DOHH2 (cell line): ENCODE results near the gene PRRC2B.

Experiments used
- H3F3A ChIP-seq: fragments of 200-600 bp; sonication (generic), shearing (Covaris generic); 2 replicates; pipeline ENCODE4 v1.6.0; 2016; ENCODE audit warnings: antibody characterized with exemption, mild to moderate bottlenecking; ENCODE audit not compliant: control insufficient read depth, insufficient read depth
- H3K27ac ChIP-seq: fragments of 200-600 bp; sonication (generic); 2 replicates; pipeline ENCODE4 v1.5.1; 2014; ENCODE audit warnings: low read depth, mild to moderate bottlenecking, low read length, moderate library complexity
- H3K27me3 ChIP-seq: fragments of 200-600 bp; sonication (generic); 2 replicates; pipeline ENCODE4 v1.6.1; 2014; ENCODE audit warnings: mild to moderate bottlenecking, low read length, mixed read lengths; ENCODE audit not compliant: control insufficient read depth
- H3K36me3 ChIP-seq: fragments of 200-600 bp; sonication (generic); 2 replicates; pipeline ENCODE4 v1.6.1; 2014; ENCODE audit warnings: mild to moderate bottlenecking, low read length, moderate library complexity, mixed read lengths; ENCODE audit not compliant: control insufficient read depth
- H3K4me1 ChIP-seq: fragments of 200-600 bp; sonication (generic); 2 replicates; pipeline ENCODE4 v1.6.1; 2014; ENCODE audit warnings: mild to moderate bottlenecking, low read length, mixed read lengths; ENCODE audit not compliant: control insufficient read depth
- H3K4me2 ChIP-seq: fragments of 200-600 bp; sonication (generic); 2 replicates; pipeline ENCODE4 v1.6.0; 2014; ENCODE audit warnings: mild to moderate bottlenecking, low read length, moderate library complexity
- H3K4me3 ChIP-seq: fragments of 200-600 bp; sonication (generic); 2 replicates; pipeline ENCODE4 v1.5.1; 2014; ENCODE audit warnings: mild to moderate bottlenecking, low read length, mixed read lengths
- H3K79me2 ChIP-seq: fragments of 200-600 bp; sonication (generic); 2 replicates; pipeline ENCODE4 v1.6.1; 2014; ENCODE audit warnings: mild to moderate bottlenecking, low read length, mixed read lengths; ENCODE audit not compliant: control insufficient read depth
- H3K9me2 ChIP-seq: fragments of 200-600 bp; sonication (generic); replicated peaks from 2 replicates; pipeline ENCODE4 v1.6.1; 2014; ENCODE audit warnings: mild to moderate bottlenecking, low read length, mixed read lengths; ENCODE audit not compliant: control insufficient read depth
- H3K9me3 ChIP-seq: fragments of 200-600 bp; sonication (generic); 2 replicates; pipeline ENCODE4 v1.6.1; 2014; ENCODE audit warnings: antibody characterized with exemption, low read length, mixed read lengths; ENCODE audit not compliant: control insufficient read depth, insufficient read depth
- H4K20me1 ChIP-seq: fragments of 200-600 bp; sonication (generic); 2 replicates; pipeline ENCODE4 v1.6.0; 2014; ENCODE audit warnings: low read depth, mild to moderate bottlenecking, antibody characterized with exemption, low read length, moderate library complexity; ENCODE audit not compliant: control insufficient read depth, insufficient read depth
- EZH2phosphoT487 ChIP-seq: fragments of 200-600 bp; sonication (generic); IDR thresholded peaks from 2 replicates; pipeline ENCODE4 v1.6.1; 2017; ENCODE audit warnings: borderline replicate concordance, mild to moderate bottlenecking, antibody characterized with exemption, low read length, moderate library complexity, mixed read lengths
- TF ChIP-seq, protein P1 (sequence below): fragments of 200-600 bp; sonication (generic); IDR thresholded peaks from one replicate; pipeline ENCODE4 v1.5.1; 2014; ENCODE audit warnings: antibody characterized with exemption, mild to moderate bottlenecking, low read depth, low read length; ENCODE audit not compliant: poor library complexity, severe bottlenecking

The PRRC2B gene

DNA sequence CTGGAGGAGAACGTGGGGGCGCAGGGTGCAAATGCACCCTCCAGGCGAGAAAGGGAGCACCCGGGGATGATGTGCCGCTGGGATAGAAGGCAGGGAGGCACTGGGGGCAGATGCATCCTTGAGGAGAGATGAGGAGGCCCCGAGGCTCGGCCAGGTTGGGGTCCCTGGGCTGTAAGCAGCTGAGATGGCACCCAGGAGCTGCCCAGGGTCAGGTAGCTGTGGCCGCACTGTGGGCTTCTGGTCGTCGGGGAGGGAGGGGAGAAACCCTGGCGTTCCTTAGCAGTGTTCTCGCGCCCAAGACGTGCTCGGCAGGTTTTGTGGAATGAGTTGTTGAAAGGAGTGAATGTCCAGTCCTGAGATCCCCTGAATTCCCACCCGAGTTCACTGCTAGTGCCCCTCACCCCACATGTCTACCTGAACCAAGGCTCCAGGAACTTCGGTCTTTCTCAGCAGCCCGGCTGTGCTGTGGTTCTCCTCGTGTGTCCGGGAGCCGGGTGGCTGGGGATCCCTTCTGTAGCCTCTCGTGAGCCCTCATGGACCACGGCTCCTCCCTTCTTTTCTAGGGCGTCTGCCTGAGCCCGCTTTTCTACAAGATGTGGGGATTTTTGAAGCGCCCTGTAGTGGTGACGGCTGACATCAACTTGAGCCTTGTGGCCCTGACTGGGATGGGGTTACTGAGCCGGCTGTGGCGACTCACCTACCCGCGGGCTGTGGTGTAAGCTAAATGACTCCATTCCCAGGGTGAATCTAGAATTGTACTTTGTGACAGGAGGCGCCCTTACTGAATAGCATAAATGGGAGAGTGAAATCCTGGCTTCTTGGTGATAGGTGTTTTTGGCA lies 110.0 kb downstream of the PRRC2B start:
- Histone ChIP-seq H3K9me3 (no peaks in the 10 kb centered on the region), H4K20me1 (no peaks in the 10 kb centered on the region), H3K4me2 (peak overlapping the region; percentile 88), H3K79me2 (peaks cover 14% of the 10 kb centered on the region), H3K27me3 (no peaks in the 10 kb centered on the region), H3K27ac (no peak overlapping the region), H3F3A (peaks cover 24% of the 10 kb centered on the region), H3K4me1 (peaks cover 21% of the 10 kb centered on the region), H3K9me2 (no peaks in the 10 kb centered on the region), H3K36me3 (peaks cover 25% of the 10 kb centered on the region), H3K4me3 (peak overlapping the region; percentile 93)
- no peak for TF ChIP-seq EZH2phosphoT487
- TF ChIP-seq, protein P1, sequence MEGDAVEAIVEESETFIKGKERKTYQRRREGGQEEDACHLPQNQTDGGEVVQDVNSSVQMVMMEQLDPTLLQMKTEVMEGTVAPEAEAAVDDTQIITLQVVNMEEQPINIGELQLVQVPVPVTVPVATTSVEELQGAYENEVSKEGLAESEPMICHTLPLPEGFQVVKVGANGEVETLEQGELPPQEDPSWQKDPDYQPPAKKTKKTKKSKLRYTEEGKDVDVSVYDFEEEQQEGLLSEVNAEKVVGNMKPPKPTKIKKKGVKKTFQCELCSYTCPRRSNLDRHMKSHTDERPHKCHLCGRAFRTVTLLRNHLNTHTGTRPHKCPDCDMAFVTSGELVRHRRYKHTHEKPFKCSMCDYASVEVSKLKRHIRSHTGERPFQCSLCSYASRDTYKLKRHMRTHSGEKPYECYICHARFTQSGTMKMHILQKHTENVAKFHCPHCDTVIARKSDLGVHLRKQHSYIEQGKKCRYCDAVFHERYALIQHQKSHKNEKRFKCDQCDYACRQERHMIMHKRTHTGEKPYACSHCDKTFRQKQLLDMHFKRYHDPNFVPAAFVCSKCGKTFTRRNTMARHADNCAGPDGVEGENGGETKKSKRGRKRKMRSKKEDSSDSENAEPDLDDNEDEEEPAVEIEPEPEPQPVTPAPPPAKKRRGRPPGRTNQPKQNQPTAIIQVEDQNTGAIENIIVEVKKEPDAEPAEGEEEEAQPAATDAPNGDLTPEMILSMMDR, result no peak

DNA sequence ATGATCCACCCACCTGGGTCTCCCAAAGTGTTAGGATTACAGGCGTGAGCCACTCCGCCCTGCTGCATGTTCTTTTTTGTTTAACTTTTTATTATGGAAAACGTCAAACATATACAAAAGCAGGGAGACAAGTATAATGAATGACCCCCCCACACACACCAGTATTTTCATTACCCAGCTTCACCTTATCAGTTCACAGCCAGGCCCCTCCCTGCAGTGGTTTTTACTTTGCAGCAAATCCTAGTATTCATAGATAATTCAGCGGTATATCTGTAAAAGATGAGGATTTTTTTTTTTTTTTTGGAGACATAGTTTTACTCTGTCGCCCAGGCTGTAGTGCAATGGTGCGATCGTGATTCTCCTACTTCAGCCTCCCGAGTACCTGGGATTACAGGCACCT lies 111.1 kb downstream of the PRRC2B start:
- Histone ChIP-seq H4K20me1 (no peaks in the 10 kb centered on the region), H3K79me2 (peaks cover 14% of the 10 kb centered on the region), H3K4me3 (no peak overlapping the region)

DNA sequence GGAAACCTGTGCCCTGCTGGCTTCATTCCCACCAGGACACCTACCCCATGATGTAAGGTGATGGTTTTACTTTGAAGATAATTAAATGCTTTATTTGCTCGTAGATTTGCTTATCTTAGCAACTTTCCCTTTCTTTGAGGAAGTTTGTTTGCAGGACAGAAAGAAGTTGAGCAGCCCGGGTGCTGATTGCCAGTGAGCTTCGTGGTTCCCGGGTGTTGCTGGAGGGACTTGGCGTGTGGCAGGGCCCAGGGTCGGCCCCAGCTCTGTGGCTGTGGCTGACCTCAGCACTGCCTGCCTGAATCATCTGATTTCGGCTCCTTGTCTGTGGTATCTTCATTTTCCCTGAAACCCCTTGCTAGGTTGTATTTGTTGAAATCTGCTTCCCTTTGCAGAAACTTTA lies 117.5 kb downstream of the PRRC2B start:
- TF ChIP-seq EZH2phosphoT487, result no peak
- TF ChIP-seq, protein P1, result no peak
- Histone ChIP-seq H3K9me3 (peaks cover 17% of the 10 kb centered on the region), H3K27me3 (no peaks in the 10 kb centered on the region), H3K9me2 (no peaks in the 10 kb centered on the region), H3K27ac (no peak overlapping the region), H4K20me1 (no peaks in the 10 kb centered on the region), H3K4me3 (no peak overlapping the region), H3K4me1 (no peaks in the 10 kb centered on the region), H3K4me2 (no peak overlapping the region), H3K36me3 (peaks cover 66% of the 10 kb centered on the region), H3K79me2 (no peaks in the 10 kb centered on the region), H3F3A (peaks cover 16% of the 10 kb centered on the region)

More for the DNA sequence above, 111.1 kb downstream of the PRRC2B start:
- TF ChIP-seq, protein P1, result no peak
- TF ChIP-seq EZH2phosphoT487, result no peak
- Histone ChIP-seq H3K36me3 (peaks cover 19% of the 10 kb centered on the region; the same call in 1 of the 2 replicates), H3K4me2 (no peak overlapping the region), H3F3A (peaks cover 16% of the 10 kb centered on the region), H3K9me3 (no peaks in the 10 kb centered on the region), H3K27ac (no peak overlapping the region), H3K9me2 (no peaks in the 10 kb centered on the region), H3K4me1 (peaks cover 21% of the 10 kb centered on the region), H3K27me3 (no peaks in the 10 kb centered on the region)
